Ishikawa (cell line): ENCODE results near the gene ARHGAP42.

Source experiments
- CEBPB ChIP-seq: IDR thresholded peaks from 2 replicates; pipeline ENCODE4 v1.6.1; 2012
- CREB1 ChIP-seq: IDR thresholded peaks from 2 replicates; pipeline ENCODE4 v1.6.1; 2012; ENCODE audit warnings: low read depth
- EGR1 ChIP-seq: IDR thresholded peaks from 2 replicates; pipeline ENCODE4 v1.6.1; 2012
- EP300 ChIP-seq: IDR thresholded peaks from 2 replicates; pipeline ENCODE4 v1.6.1; 2012; ENCODE audit warnings: borderline replicate concordance
- TCF12 ChIP-seq: IDR thresholded peaks from 2 replicates; pipeline ENCODE4 v1.6.1; 2012; ENCODE audit warnings: low read depth
- YY1 ChIP-seq: IDR thresholded peaks from 2 replicates; pipeline ENCODE4 v1.6.1; 2012; ENCODE audit warnings: low read depth
- ZBTB7A ChIP-seq: IDR thresholded peaks from 2 replicates; pipeline ENCODE4 v1.6.1; 2012; ENCODE audit warnings: low read depth
- TF ChIP-seq, protein P1 (sequence below): IDR thresholded peaks from 2 replicates; pipeline ENCODE4 v1.6.1; 2012
- TF ChIP-seq, protein P2 (sequence below): IDR thresholded peaks from 2 replicates; pipeline ENCODE4 v1.6.1; 2012; ENCODE audit warnings: low read depth, mild to moderate bottlenecking
- TF ChIP-seq, protein P3 (sequence below): IDR thresholded peaks from 2 replicates; pipeline ENCODE4 v1.6.1; 2012

GRCh38 chr11:100922121-100922520 lies 235.0 kb downstream of the ARHGAP42 start:
- TF ChIP-seq, protein P1, sequence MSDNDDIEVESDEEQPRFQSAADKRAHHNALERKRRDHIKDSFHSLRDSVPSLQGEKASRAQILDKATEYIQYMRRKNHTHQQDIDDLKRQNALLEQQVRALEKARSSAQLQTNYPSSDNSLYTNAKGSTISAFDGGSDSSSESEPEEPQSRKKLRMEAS: no peak
- TF ChIP-seq EP300 (no peak), TCF12 (no peak), EGR1 (no peak), YY1 (no peak), ZBTB7A (no peak), CREB1 (no peak), CEBPB (no peak)
- TF ChIP-seq, protein P2, sequence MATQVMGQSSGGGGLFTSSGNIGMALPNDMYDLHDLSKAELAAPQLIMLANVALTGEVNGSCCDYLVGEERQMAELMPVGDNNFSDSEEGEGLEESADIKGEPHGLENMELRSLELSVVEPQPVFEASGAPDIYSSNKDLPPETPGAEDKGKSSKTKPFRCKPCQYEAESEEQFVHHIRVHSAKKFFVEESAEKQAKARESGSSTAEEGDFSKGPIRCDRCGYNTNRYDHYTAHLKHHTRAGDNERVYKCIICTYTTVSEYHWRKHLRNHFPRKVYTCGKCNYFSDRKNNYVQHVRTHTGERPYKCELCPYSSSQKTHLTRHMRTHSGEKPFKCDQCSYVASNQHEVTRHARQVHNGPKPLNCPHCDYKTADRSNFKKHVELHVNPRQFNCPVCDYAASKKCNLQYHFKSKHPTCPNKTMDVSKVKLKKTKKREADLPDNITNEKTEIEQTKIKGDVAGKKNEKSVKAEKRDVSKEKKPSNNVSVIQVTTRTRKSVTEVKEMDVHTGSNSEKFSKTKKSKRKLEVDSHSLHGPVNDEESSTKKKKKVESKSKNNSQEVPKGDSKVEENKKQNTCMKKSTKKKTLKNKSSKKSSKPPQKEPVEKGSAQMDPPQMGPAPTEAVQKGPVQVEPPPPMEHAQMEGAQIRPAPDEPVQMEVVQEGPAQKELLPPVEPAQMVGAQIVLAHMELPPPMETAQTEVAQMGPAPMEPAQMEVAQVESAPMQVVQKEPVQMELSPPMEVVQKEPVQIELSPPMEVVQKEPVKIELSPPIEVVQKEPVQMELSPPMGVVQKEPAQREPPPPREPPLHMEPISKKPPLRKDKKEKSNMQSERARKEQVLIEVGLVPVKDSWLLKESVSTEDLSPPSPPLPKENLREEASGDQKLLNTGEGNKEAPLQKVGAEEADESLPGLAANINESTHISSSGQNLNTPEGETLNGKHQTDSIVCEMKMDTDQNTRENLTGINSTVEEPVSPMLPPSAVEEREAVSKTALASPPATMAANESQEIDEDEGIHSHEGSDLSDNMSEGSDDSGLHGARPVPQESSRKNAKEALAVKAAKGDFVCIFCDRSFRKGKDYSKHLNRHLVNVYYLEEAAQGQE: no peak
- TF ChIP-seq, protein P3, sequence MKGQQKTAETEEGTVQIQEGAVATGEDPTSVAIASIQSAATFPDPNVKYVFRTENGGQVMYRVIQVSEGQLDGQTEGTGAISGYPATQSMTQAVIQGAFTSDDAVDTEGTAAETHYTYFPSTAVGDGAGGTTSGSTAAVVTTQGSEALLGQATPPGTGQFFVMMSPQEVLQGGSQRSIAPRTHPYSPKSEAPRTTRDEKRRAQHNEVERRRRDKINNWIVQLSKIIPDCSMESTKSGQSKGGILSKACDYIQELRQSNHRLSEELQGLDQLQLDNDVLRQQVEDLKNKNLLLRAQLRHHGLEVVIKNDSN: no peak
